ENCODE measurements around the gene KEL.

- TF ChIP-seq CTCF (IDR thresholded peaks at IDR 0.05; ENCODE audit: low read length) (no peak), EZH2 (optimal IDR thresholded peaks at IDR 0.05; ENCODE audit: low read depth, low read length) (no peak), EZH2phosphoT487 (IDR thresholded peaks at IDR 0.05; ENCODE audit: low read length) (no peak)
Observed at GRCh38 chr7:142904128-142904527, 58.0 kb downstream of the KEL start.
